A673 (cell line): ENCODE results near the gene TRAF1. TPM values are rescaled to one million over a fixed set of nuclear protein-coding genes. Genes with fewer than 3 reads are reported as not detected.

Experiments used
- BruUV-seq: library from RNA; stranded (reverse); fragments of 400-500 nt; replicated peaks from 2 replicates; lab custom pipeline; 2021; lab: Mats Ljungman, UMichigan
- CTCF ChIA-PET: fragments of 300-600 bp; sonication (Branson Sonifier 250); formaldehyde crosslinking; loops from one replicate; lab custom pipeline; 2022; ENCODE audit warnings: antibody characterized with exemption; lab: Charles Lee
- POLR2A ChIA-PET: fragments of 300-600 bp; sonication (Branson Sonifier 250); formaldehyde crosslinking; loops from one replicate; lab custom pipeline; 2022; ENCODE audit warnings: antibody characterized with exemption; ENCODE audit not compliant: low non-redundant PET; lab: Charles Lee
- DNase-seq: peaks from one replicate; pipeline ENCODE4 v3.0.0-alpha.2; 2015; ENCODE audit warnings: low spot score
- H3K27ac ChIP-seq: fragments of 200-600 bp; sonication (generic); 2 replicates; pipeline ENCODE4 v1.5.1; 2016; ENCODE audit warnings: mixed run types, low read depth, mild to moderate bottlenecking, mixed read lengths, antibody characterized with exemption, low read length; ENCODE audit not compliant: poor library complexity, severe bottlenecking
- H3K27me3 ChIP-seq: fragments of 200-600 bp; sonication (generic); replicated peaks from 2 replicates; pipeline ENCODE4 v1.6.1; 2017; ENCODE audit warnings: mixed run types, low read depth, mild to moderate bottlenecking, mixed read lengths, antibody characterized with exemption, low read length; ENCODE audit not compliant: insufficient read depth, poor library complexity
- H3K36me3 ChIP-seq: fragments of 200-600 bp; sonication (generic); 2 replicates; pipeline ENCODE4 v1.6.1; 2016; ENCODE audit warnings: mixed run types, mild to moderate bottlenecking, mixed read lengths, antibody characterized with exemption, low read length; ENCODE audit not compliant: insufficient read depth, poor library complexity, severe bottlenecking
- H3K4me1 ChIP-seq: fragments of 200-600 bp; sonication (generic); 2 replicates; pipeline ENCODE4 v1.6.1; 2017; ENCODE audit warnings: mixed run types, mild to moderate bottlenecking, mixed read lengths, antibody characterized with exemption, low read length; ENCODE audit not compliant: insufficient read depth, poor library complexity, severe bottlenecking
- H3K4me3 ChIP-seq: fragments of 200-600 bp; sonication (generic); 2 replicates; pipeline ENCODE4 v1.5.1; 2016; ENCODE audit warnings: low read depth, mixed run types, mild to moderate bottlenecking, mixed read lengths, low read length; ENCODE audit not compliant: poor library complexity, severe bottlenecking
- H3K9me3 ChIP-seq: fragments of 200-600 bp; sonication (generic); 2 replicates; pipeline ENCODE4 v1.6.1; 2016; ENCODE audit warnings: mixed run types, low read depth, mild to moderate bottlenecking, mixed read lengths, antibody characterized with exemption, low read length; ENCODE audit not compliant: poor library complexity, severe bottlenecking
- CTCF ChIP-seq: fragments of 300-800, 200-600 bp; sonication (generic); conservative IDR thresholded peaks from 2 replicates; pipeline ENCODE4 v1.5.1; 2017; ENCODE audit warnings: low read depth, mild to moderate bottlenecking, antibody characterized with exemption, low read length, moderate library complexity, mixed read lengths
- EZH2 ChIP-seq: fragments of 200-600 bp; sonication (generic); IDR thresholded peaks from 2 replicates; pipeline ENCODE4 v1.6.1; 2017; ENCODE audit warnings: borderline replicate concordance, low read depth, mild to moderate bottlenecking, mixed read lengths, antibody characterized with exemption, low read length; ENCODE audit not compliant: poor library complexity, severe bottlenecking
- intact Hi-C: fragments of 100-400 bp; cut with micrococcal nuclease; formaldehyde crosslinking; loops from one replicate; pipeline ENCODE4 v1.10.0; 2022; ENCODE audit not compliant: unreplicated experiment
- total RNA-seq: library from RNA; stranded (reverse); gene quantifications from 2 replicates; pipeline ENCODE4 v1.2.3, GENCODE V29; 2021

TRAF1 gene
- total RNA-seq, 1 experiment from 2014 or later = 0.73 TPM

GRCh38 chr9:120942186-120943001, 15.8 kb upstream of the TRAF1 start:
- H3K36me3 ChIP-seq = no peaks in the 10 kb centered on the region
- DNase-seq = no peak
- ChIA-PET CTCF (no interaction called here), POLR2A (no interaction called here)
- peaks cover 19% of the 10 kb centered on the region for H3K4me1 ChIP-seq
- TF ChIP-seq CTCF (no peak), EZH2 (no peak)
- H3K27me3 ChIP-seq = no peaks in the 10 kb centered on the region
- no peak overlapping the region for H3K4me3 ChIP-seq
- BruUV-seq = no TSS peak
- H3K9me3 ChIP-seq = no peaks in the 10 kb centered on the region
- intact Hi-C loops = no loop called here
- H3K27ac ChIP-seq = peak overlapping the region; percentile 46

GRCh38 chr9:120941046-120941770, 14.6 kb upstream of the TRAF1 start:
- CTCF ChIA-PET = no interaction called here

GRCh38 chr9:120940573-120940972, 14.0 kb upstream of the TRAF1 start:
- no peaks in the 10 kb centered on the region for H3K27me3 ChIP-seq
- H3K9me3 ChIP-seq = no peaks in the 10 kb centered on the region
- ChIA-PET POLR2A (no interaction called here), CTCF (no interaction called here)
- no peaks in the 10 kb centered on the region for H3K36me3 ChIP-seq
- DNase-seq = no peak
- intact Hi-C loops = no loop called here
- TF ChIP-seq CTCF (no peak), EZH2 (no peak)
- peaks cover 28% of the 10 kb centered on the region for H3K4me1 ChIP-seq
- no TSS peak for BruUV-seq
- H3K4me3 ChIP-seq = no peak overlapping the region
- no peak overlapping the region for H3K27ac ChIP-seq

More at GRCh38 chr9:120941046-120941770, 14.6 kb upstream of the TRAF1 start:
- no peaks in the 10 kb centered on the region for H3K9me3 ChIP-seq
- intact Hi-C loops = no loop called here
- H3K4me3 ChIP-seq = no peak overlapping the region
- no peak for TF ChIP-seq EZH2
- no peak for TF ChIP-seq CTCF
- H3K36me3 ChIP-seq = no peaks in the 10 kb centered on the region
- no TSS peak for BruUV-seq
- peaks cover 22% of the 10 kb centered on the region for H3K4me1 ChIP-seq
- POLR2A ChIA-PET = no interaction called here
- H3K27me3 ChIP-seq = no peaks in the 10 kb centered on the region
- H3K27ac ChIP-seq = no peak overlapping the region
- no peak for DNase-seq
